SK-N-DZ (cell line): ENCODE data around the gene PRSS27. TPM values are rescaled to one million over a fixed set of nuclear protein-coding genes. Genes with fewer than 3 reads are reported as not detected.

Source experiments
- DNase-seq: peaks from one replicate; pipeline ENCODE4 v3.0.0-alpha.2; 2015; ENCODE audit warnings: low spot score
- polyA plus RNA-seq, 2 experiments: library from polyadenylated mRNA; depleted of rRNA; stranded (reverse); fragments of >200 nt; gene quantifications; 2 replicates each; pipeline ENCODE4 v1.2.3, GENCODE V29; 2014

PRSS27 gene
- polyA plus RNA-seq (2014; cell fraction: cytosol; rRNA removed): 2.8 and 3.2 TPM in 2 replicates
- polyA plus RNA-seq (2014; cell fraction: nucleus; rRNA removed): 1.5 TPM in 2 replicates

GRCh38 chr16:2720064-2720457 lies at the start of gene PRSS27:
PRSS27 (minus strand) TSS chr16:2720224; CDS start chr16:2720160, 64 bp downstream.
- no peak for DNase-seq

GRCh38 chr16:2769675-2770056 lies 49.6 kb upstream of the PRSS27 start:
- DNase-seq: no peak

GRCh38 chr16:2769100-2769529 lies 49.1 kb upstream of the PRSS27 start:
- no peak for DNase-seq

DNA sequence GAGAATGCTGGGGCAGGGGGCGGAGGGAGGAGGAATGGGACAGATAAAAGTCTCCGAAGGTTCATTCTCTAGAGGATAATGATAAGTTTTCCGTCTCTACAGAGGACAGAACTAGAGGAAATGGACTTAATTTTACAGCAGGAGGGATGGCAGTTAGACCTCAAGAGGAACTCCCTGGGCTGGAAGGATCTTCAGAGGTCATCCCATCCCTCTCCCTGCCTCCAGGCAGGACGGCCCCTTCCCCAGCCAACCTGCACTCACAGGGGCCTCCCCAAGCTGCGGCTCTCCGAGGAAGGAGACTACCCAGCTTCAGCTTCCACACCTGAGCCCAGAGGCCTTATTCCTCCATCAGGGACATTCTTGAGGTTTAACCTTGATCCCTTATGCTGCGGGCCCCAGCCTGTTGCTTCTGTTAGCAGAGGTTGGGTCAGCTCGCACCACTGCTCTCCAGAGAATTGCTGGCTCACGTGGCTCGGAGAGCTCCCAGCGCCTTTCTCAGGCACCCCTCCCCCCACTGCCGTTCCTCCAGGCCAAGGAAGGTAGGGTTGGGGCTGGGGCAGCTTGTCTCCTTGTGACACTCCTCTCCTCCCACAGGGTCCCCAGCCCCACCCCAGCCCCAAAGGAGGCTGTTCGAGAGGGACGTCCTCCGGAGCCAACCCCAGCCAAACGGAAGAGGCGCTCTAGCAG lies 48.5 kb upstream of the PRSS27 start:
- DNase-seq: no peak

GRCh38 chr16:2767891-2768290 lies 47.9 kb upstream of the PRSS27 start:
- no peak for DNase-seq

DNA sequence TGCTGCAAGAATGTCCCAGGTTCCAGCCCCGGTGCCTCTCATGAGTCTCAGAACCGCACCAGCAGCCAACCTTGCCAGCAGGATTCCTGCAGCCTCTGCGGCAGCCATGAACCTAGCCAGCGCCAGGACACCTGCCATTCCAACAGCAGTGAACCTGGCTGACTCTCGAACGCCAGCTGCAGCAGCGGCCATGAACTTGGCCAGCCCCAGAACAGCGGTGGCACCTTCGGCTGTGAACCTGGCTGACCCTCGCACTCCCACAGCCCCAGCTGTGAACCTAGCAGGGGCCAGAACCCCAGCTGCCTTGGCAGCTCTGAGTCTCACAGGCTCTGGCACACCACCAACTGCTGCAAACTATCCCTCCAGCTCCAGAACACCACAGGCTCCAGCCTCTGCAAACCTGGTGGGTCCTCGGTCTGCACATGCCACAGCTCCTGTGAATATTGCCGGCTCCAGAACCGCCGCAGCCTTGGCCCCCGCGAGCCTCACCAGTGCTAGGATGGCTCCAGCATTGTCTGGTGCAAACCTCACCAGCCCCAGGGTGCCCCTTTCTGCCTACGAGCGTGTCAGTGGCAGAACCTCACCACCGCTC lies 47.2 kb upstream of the PRSS27 start:
- DNase-seq: no peak

GRCh38 chr16:2766430-2767139 lies 46.6 kb upstream of the PRSS27 start:
- DNase-seq: no peak

GRCh38 chr16:2765462-2766404 lies 45.7 kb upstream of the PRSS27 start:
- DNase-seq: no peak

- no peak for DNase-seq
Observed at GRCh38 chr16:2764718-2765117, 44.7 kb upstream of the PRSS27 start.

GRCh38 chr16:2763173-2763572 lies 43.1 kb upstream of the PRSS27 start:
- DNase-seq: no peak

- DNase-seq: no peak
Observed at GRCh38 chr16:2762711-2763110, 42.7 kb upstream of the PRSS27 start.

- no peak for DNase-seq
Observed at GRCh38 chr16:2761886-2762583, 42.0 kb upstream of the PRSS27 start.

DNA sequence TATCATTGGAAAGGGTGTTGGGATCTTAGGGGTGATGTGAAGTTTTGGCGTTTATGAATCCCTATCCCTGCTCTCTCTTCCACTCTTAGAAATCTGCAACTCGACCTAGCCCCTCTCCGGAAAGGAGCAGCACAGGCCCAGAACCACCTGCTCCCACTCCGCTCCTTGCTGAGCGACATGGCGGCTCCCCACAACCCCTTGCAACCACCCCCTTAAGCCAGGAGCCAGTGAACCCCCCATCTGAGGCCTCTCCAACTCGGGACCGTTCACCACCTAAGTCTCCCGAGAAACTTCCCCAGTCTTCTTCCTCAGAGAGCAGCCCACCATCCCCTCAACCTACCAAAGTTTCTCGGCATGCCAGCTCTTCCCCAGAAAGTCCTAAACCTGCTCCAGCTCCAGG lies 41.4 kb upstream of the PRSS27 start:
- DNase-seq: no peak

DNA sequence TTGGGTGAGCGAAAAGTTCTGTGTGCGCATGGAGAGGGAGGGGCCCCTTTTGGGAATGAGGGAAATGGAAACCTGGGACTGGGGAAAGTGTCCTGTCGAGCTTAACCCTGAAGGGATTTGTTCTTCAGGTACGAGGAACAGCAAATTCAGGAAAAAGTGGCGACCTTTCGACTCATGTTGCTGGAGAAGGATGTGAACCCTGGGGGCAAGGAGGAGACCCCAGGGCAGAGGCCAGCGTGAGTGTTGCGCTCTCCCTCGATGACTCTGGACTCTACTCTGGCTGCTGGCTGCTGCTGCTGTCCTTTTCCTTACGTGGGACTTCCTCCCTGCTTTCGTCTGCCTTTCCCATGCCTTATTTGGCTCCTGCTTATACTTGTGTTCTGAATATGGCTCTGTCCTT lies 37.3 kb upstream of the PRSS27 start:
- no peak for DNase-seq

DNA sequence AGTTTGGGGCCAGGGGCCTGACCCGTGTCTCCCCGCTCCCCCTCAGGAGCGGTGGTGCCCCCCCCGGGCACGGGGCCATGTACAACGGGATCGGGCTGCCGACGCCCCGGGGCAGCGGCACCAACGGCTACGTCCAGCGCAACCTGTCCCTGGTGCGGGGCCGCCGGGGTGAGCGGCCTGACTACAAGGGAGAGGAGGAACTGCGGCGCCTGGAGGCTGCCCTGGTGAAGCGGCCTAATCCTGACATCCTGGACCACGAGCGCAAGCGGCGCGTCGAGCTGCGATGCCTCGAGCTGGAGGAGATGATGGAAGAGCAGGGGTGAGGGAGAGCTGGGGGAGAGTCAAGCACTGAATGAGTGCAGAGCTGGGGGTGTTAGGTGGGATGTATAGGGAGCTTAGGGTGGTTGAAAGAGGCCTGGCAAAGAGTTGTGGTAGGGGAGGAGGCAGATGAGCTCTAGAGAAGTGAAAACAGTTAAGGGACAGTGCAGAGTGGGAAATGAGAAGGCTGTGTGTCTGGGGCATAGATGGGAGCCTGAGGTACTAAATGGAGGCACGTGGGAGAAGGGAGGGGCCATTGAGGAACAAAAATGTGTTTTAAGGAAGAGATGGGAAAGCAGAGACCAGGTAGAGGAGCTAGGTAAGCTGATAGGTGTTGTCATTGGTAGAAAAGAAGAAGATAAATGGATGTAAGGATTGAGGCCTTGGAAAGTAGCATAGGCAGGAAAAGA lies 36.4 kb upstream of the PRSS27 start:
- no peak for DNase-seq

GRCh38 chr16:2755158-2755557 lies 35.1 kb upstream of the PRSS27 start:
- DNase-seq: no peak

- DNase-seq: no peak
Observed at GRCh38 chr16:2753733-2754020, 33.7 kb upstream of the PRSS27 start.

GRCh38 chr16:2752850-2753732 lies 33.1 kb upstream of the PRSS27 start:
- peak; percentile 82 for DNase-seq

GRCh38 chr16:2752035-2752849 lies 32.2 kb upstream of the PRSS27 start, which contains the start of gene SRRM2:
SRRM2 (plus strand) TSS chr16:2752638; CDS start chr16:2756365, 3,727 bp downstream.
- peak; percentile 98 for DNase-seq
